Keratinocyte (primary cell): ENCODE data around the gene RFC3. TPM values are rescaled to one million over a fixed set of nuclear protein-coding genes. Genes with fewer than 3 reads are reported as not detected.
"Not testable (repeated sequence)": the region's sequence is repeated elsewhere in the genome, so short reads cannot be mapped to it uniquely, and the experiment has no call there.

Source experiments
- DNase-seq: peaks from one replicate; pipeline ENCODE4 v3.0.0-alpha.2; 2011; ENCODE audit warnings: low read depth, missing footprints, low spot score
- FAIRE-seq: peaks from 2 replicates; lab custom pipeline; 2011; peaks lifted over from hg19 to GRCh38; lab: Jason Lieb, UNC
- H2AFZ ChIP-seq: 2 replicates; pipeline ENCODE4 v1.6.0; 2012; ENCODE audit warnings: low read length, control low read depth, inconsistent platforms; ENCODE audit not compliant: control insufficient read depth
- H3K27ac ChIP-seq: 2 replicates; pipeline ENCODE4 v1.5.1; 2011; ENCODE audit warnings: low read length; ENCODE audit not compliant: control insufficient read depth, insufficient read depth
- H3K27me3 ChIP-seq: 3 replicates; pipeline ENCODE4 v1.6.0; 2011; ENCODE audit warnings: low read length; ENCODE audit not compliant: control insufficient read depth, insufficient read depth; ENCODE audit errors: extremely low read depth
- H3K36me3 ChIP-seq, 2 experiments: 2 replicates in 1 of 2; 3 replicates in 1 of 2; pipeline ENCODE4 v1.5.1; 2011; ENCODE audit warnings: low read length in 2 of 2, mild to moderate bottlenecking in 1 of 2; ENCODE audit not compliant: control insufficient read depth in 2 of 2, insufficient read depth in 2 of 2; ENCODE audit errors: extremely low read depth in 1 of 2
- H3K4me1 ChIP-seq: 3 replicates; pipeline ENCODE4 v1.5.1; 2011; ENCODE audit warnings: low read length; ENCODE audit not compliant: control insufficient read depth, insufficient read depth; ENCODE audit errors: extremely low read depth
- H3K4me2 ChIP-seq: 3 replicates; pipeline ENCODE4 v1.6.0; 2011; ENCODE audit warnings: low read depth, low read length; ENCODE audit not compliant: control insufficient read depth, insufficient read depth; ENCODE audit errors: extremely low read depth
- H3K4me3 ChIP-seq, 3 experiments: fragments of 200-600 bp in 1 of 3; sonication (generic) in 1 of 3; 2 replicates in 2 of 3; 3 replicates in 1 of 3; pipeline ENCODE4 v1.5.1; 2011 to 2016; ENCODE audit warnings: low read length in 3 of 3, mild to moderate bottlenecking in 3 of 3, control low read depth in 2 of 3, inconsistent platforms in 1 of 3, low read depth in 1 of 3, mixed read lengths in 1 of 3, mixed run types in 1 of 3, moderate library complexity in 1 of 3; ENCODE audit not compliant: control insufficient read depth in 2 of 3, insufficient read depth in 2 of 3; ENCODE audit errors: extremely low read depth in 1 of 3
- H3K79me2 ChIP-seq: 2 replicates; pipeline ENCODE4 v1.6.0; 2012; ENCODE audit warnings: low read length; ENCODE audit not compliant: control insufficient read depth, insufficient read depth
- H3K9ac ChIP-seq: 3 replicates; pipeline ENCODE4 v1.6.0; 2011; ENCODE audit warnings: low read length; ENCODE audit not compliant: control insufficient read depth, insufficient read depth; ENCODE audit errors: extremely low read depth
- H3K9me1 ChIP-seq: 3 replicates; pipeline ENCODE4 v1.6.0; 2011; ENCODE audit warnings: low read length; ENCODE audit not compliant: control insufficient read depth, insufficient read depth; ENCODE audit errors: extremely low read depth
- H3K9me3 ChIP-seq: 2 replicates; pipeline ENCODE4 v1.5.1; 2012; ENCODE audit warnings: low read depth, low read length; ENCODE audit not compliant: control insufficient read depth
- H4K20me1 ChIP-seq: 3 replicates; pipeline ENCODE4 v1.6.0; 2011; ENCODE audit warnings: low read length; ENCODE audit not compliant: control insufficient read depth, insufficient read depth; ENCODE audit errors: extremely low read depth
- CTCF ChIP-seq, 3 experiments: IDR thresholded peaks in 1 of 3; conservative IDR thresholded peaks in 1 of 3; optimal IDR thresholded peaks in 1 of 3; 2 replicates in 2 of 3; 3 replicates in 1 of 3; pipeline versions ENCODE3 to v1.5.1; 2011; ENCODE audit warnings: low read length in 3 of 3, mild to moderate bottlenecking in 3 of 3, moderate library complexity in 2 of 3, control low read depth in 1 of 3, inconsistent platforms in 1 of 3; ENCODE audit not compliant: insufficient read depth in 2 of 3; ENCODE audit errors: extremely low read depth in 1 of 3
- EZH2 ChIP-seq: IDR thresholded peaks from one replicate; pipeline ENCODE4 v1.6.1; 2012; ENCODE audit warnings: inconsistent platforms, mild to moderate bottlenecking, low read length, moderate library complexity
- dilution Hi-C: fragments of 300-500 bp; cut with MboI; formaldehyde crosslinking; loops from one replicate; pipeline ENCODE4 v1.7.0; 2020; ENCODE audit warnings: low sequenced_read_pairs; ENCODE audit not compliant: extremely low pct_ligation_motif_present
- polyA plus RNA-seq, 5 experiments: library from polyadenylated mRNA; depleted of rRNA in 3 of 5; stranded (reverse) in 3 of 5; stranded (forward) in 1 of 5; unstranded in 1 of 5; fragments of >200 nt; gene quantifications; 1 replicate in 1 of 5; 2 replicates in 3 of 5; 3 replicates in 1 of 5; pipeline versions ENCODE4 v1.2.1 to v1.2.3, GENCODE V29; 2011 to 2012; ENCODE audit warnings: missing spikeins in 2 of 5, low read depth in 1 of 5, low replicate concordance in 1 of 5

The RFC3 gene
- polyA plus RNA-seq, 1 donor (not counting 4 experiments of a cell fraction or from before 2014, with no cell fraction given), result 20.8 TPM

- Histone ChIP-seq H3K9me3 (no peaks in the 10 kb centered on the region), H3K9ac (no peak overlapping the region), H4K20me1 (no peaks in the 10 kb centered on the region), H3K4me3 (no peak overlapping the region), H3K27me3 (no peaks in the 10 kb centered on the region), H3K4me2 (no peak overlapping the region), H3K4me1 (no peaks in the 10 kb centered on the region), H3K27ac (no peak overlapping the region), H3K36me3 (no peaks in the 10 kb centered on the region), H3K79me2 (no peaks in the 10 kb centered on the region), H2AFZ (no peak overlapping the region), H3K9me1 (no peaks in the 10 kb centered on the region)
- no peak for TF ChIP-seq CTCF (optimal IDR thresholded peaks at IDR 0.05 in 1 of 3, IDR thresholded peaks at IDR 0.05 in 1 of 3, conservative IDR thresholded peaks at IDR 0.05 in 1 of 3; ENCODE audit: extremely low read depth in 1 of 3, insufficient read depth in 2 of 3, low read length in 3 of 3)
- TF ChIP-seq EZH2, result no peak
- dilution Hi-C loops, result no loop called here
- DNase-seq (no peak), FAIRE-seq (no peak)
Observed at GRCh38 chr13:33800646-33801186, 17.2 kb upstream of the RFC3 start.

DNA sequence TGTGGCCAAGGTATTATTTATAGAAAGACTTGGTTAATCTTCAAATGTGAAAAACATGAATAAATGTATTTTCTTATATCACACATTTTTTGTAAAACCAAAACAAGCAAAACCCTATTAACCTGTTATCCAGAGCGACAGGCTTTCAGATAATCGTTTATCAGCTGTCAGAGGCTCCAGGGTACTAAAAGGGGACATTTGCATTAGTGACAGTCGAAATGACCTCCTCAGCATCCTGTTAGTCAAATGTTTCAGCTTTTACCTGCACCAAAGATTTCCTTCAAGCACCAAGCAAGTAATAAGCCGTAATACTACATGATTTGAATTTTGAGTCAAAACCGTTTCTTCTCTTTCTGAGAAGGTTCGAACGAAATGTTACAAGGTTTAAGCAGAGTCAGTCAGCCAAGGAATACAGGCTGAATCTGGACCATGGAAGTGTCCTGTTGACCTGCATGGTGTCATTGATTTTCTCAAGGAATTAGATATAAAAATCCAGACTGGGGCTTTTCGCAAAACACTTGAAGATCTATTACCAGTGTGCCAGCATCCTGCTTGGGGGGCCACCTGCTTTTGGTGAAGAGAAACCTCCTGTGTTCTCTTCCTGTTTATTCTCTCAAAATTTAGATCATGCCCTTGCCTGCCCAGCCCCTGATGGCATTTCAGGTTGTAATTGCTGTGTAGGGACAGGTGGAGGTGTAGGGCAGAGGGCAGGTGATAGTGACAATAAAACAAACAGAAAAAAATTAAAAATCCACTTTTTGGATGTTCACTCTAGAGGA is 11.3 kb upstream of the RFC3 start:
- Histone ChIP-seq H3K9me1 (no peaks in the 10 kb centered on the region), H3K27me3 (no peaks in the 10 kb centered on the region), H3K4me1 (no peaks in the 10 kb centered on the region), H3K4me3 (no peak overlapping the region), H3K9ac (no peak overlapping the region), H2AFZ (no peak overlapping the region), H3K4me2 (no peak overlapping the region), H4K20me1 (no peaks in the 10 kb centered on the region), H3K79me2 (no peaks in the 10 kb centered on the region), H3K27ac (no peak overlapping the region), H3K36me3 (no peaks in the 10 kb centered on the region), H3K9me3 (no peaks in the 10 kb centered on the region)
- TF ChIP-seq CTCF (optimal IDR thresholded peaks at IDR 0.05 in 1 of 3, IDR thresholded peaks at IDR 0.05 in 1 of 3, conservative IDR thresholded peaks at IDR 0.05 in 1 of 3; ENCODE audit: extremely low read depth in 1 of 3, insufficient read depth in 2 of 3, low read length in 3 of 3) (no peak), EZH2 (no peak)
- FAIRE-seq, result no peak
- dilution Hi-C loops, result no loop called here
- DNase-seq, result no peak

DNA sequence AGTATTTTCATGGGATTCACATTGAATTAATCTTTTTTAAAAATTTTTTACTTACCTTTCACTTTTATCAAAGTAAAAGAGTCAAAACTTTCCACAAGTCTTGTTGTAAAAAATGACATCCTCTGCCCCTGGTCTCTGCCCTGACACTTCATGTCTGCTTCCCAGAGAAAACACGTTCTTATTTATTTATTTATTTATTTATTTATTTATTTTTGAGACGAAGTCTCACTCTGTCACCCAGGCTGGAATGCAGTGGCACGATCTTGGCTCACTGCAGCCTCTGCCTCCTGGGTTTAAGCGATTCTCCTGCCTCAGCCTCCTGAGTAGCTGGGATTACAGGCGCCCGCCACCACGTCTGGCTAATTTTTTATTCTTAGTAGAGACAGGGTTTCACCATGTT is 5.1 kb upstream of the RFC3 start:
- H2AFZ ChIP-seq, H3K9me1 ChIP-seq, H3K27me3 ChIP-seq, H3K79me2 ChIP-seq, dilution Hi-C loops, FAIRE-seq, DNase-seq, H3K36me3 ChIP-seq, H3K9me3 ChIP-seq, H3K4me3 ChIP-seq, H3K27ac ChIP-seq, H3K4me1 ChIP-seq, H3K9ac ChIP-seq, H4K20me1 ChIP-seq, H3K4me2 ChIP-seq: not testable (repeated sequence)
